ENCODE results near the gene HSPA14. TPM values are rescaled to one million over a fixed set of nuclear protein-coding genes. Genes with fewer than 3 reads are reported as not detected.

The HSPA14 gene
- polyA plus RNA-seq, 1 donor from 2014 or later = 7.6 TPM

Other genes starting within 250 kb of the HSPA14 start
- gene FAM107B, start 63.4 kb upstream of the HSPA14 start, polyA plus RNA-seq (ENCODE audit: insufficient read depth, low read depth, low replicate concordance) = 105 TPM
- 2.4 TPM for gene CDNF, start 269 bp upstream of the HSPA14 start, polyA plus RNA-seq (ENCODE audit: insufficient read depth, low read depth, low replicate concordance)
- gene MSANTD7, start within 50 bp of the HSPA14 start, polyA plus RNA-seq (ENCODE audit: insufficient read depth, low read depth, low replicate concordance) = 14.2 TPM
- gene SUV39H2, start 40.6 kb downstream of the HSPA14 start, polyA plus RNA-seq (ENCODE audit: insufficient read depth, low read depth, low replicate concordance) = 8.7 TPM
- 4.3 TPM for gene DCLRE1C, start 115.8 kb downstream of the HSPA14 start, polyA plus RNA-seq (ENCODE audit: insufficient read depth, low read depth, low replicate concordance)
- gene MEIG1, start 121.1 kb downstream of the HSPA14 start, polyA plus RNA-seq (ENCODE audit: insufficient read depth, low read depth, low replicate concordance) = 0.88 TPM
- gene OLAH, start 205.6 kb downstream of the HSPA14 start, polyA plus RNA-seq (ENCODE audit: insufficient read depth, low read depth, low replicate concordance) = not detected

Measured in brain (organoid and tissue), 1 donor.